ENCODE results near the gene SEC14L2.

SEC14L2 gene

GRCh38 chr22:30430933-30431332, 34.1 kb downstream of the SEC14L2 start:
- Histone ChIP-seq H3K79me1 (ENCODE audit: low read depth, low read length) (peaks cover 1% of the 10 kb centered on the region), H3K9ac (ENCODE audit: low read depth, low read length, poor library complexity) (no peak overlapping the region), H4K91ac (ENCODE audit: low read depth, low read length, poor library complexity) (no peak overlapping the region), H3K23ac (ENCODE audit: low read depth, low read length, poor library complexity) (no peak overlapping the region), H3K27ac (replicated peaks; ENCODE audit: low read length) (no peak overlapping the region), H2AK5ac (ENCODE audit: low read depth, low read length) (no peak overlapping the region), H2BK12ac (ENCODE audit: low read length) (no peak overlapping the region), H2BK120ac (ENCODE audit: low read depth, low read length) (no peak overlapping the region), H3K4ac (ENCODE audit: low read length) (no peak overlapping the region), H3K9me3 (replicated peaks in 1 of 2; ENCODE audit: control insufficient read depth in 2 of 2, insufficient read depth in 1 of 2, low read depth in 1 of 2, low read length in 2 of 2) (peaks cover 0 to 2% of the 10 kb centered on the region in 2 donors), H2BK15ac (ENCODE audit: low read length) (no peak overlapping the region), H2BK5ac (ENCODE audit: low read length) (no peak overlapping the region), H3K4me1 (ENCODE audit: control insufficient read depth in 2 of 2, insufficient read depth in 1 of 2, low read depth in 1 of 2, low read length in 2 of 2) (peaks cover 5 to 7% of the 10 kb centered on the region in 2 donors), H4K8ac (ENCODE audit: low read depth, low read length) (no peak overlapping the region), H2AFZ (ENCODE audit: low read length) (no peak overlapping the region), H3K4me2 (ENCODE audit: insufficient read depth, low read length, poor library complexity, severe bottlenecking) (no peak overlapping the region), H3K36me3 (replicated peaks in 1 of 2; ENCODE audit: control insufficient read depth in 2 of 2, insufficient read depth in 2 of 2, low read length in 2 of 2) (peaks cover 1 to 12% of the 10 kb centered on the region in 2 donors), H3K4me3 (ENCODE audit: low read length in 2 of 2) (no peak overlapping the region), H3K18ac (ENCODE audit: low read length) (no peak overlapping the region), H3K14ac (ENCODE audit: low read length) (no peak overlapping the region), H3K27me3 (ENCODE audit: control insufficient read depth in 3 of 3, insufficient read depth in 3 of 3, low read depth in 1 of 3, low read length in 3 of 3) (no peaks in the 10 kb centered on the region)
- DNase-seq (ENCODE audit: low spot score), result no peak
- no CpG with 5 or more reads among the region's 4 CpGs for WGBS, 2 donors (ENCODE audit: extremely low coverage in 2 of 2, insufficient read length in 2 of 2, insufficient replicate concordance in 1 of 2)

GRCh38 chr22:30432096-30432495, 35.3 kb downstream of the SEC14L2 start:
- no peak for DNase-seq (ENCODE audit: low spot score)
- no peak overlapping the region for H2AFZ ChIP-seq (ENCODE audit: low read length)
- H3K79me1 ChIP-seq (ENCODE audit: low read depth, low read length), result no peaks in the 10 kb centered on the region
- peaks cover 1 to 12% of the 10 kb centered on the region in 2 donors for H3K36me3 ChIP-seq (replicated peaks in 1 of 2; ENCODE audit: control insufficient read depth in 2 of 2, insufficient read depth in 2 of 2, low read length in 2 of 2)
- no peak overlapping the region for H3K23ac ChIP-seq (ENCODE audit: low read depth, low read length, poor library complexity)
- H4K91ac ChIP-seq (ENCODE audit: low read depth, low read length, poor library complexity), result no peak overlapping the region
- no peak overlapping the region for H3K4ac ChIP-seq (ENCODE audit: low read length)
- H3K18ac ChIP-seq (ENCODE audit: low read length), result no peak overlapping the region
- H3K4me3 ChIP-seq (ENCODE audit: low read length in 2 of 2), result no peak overlapping the region
- no peaks in the 10 kb centered on the region for H3K4me1 ChIP-seq (ENCODE audit: control insufficient read depth in 2 of 2, insufficient read depth in 1 of 2, low read depth in 1 of 2, low read length in 2 of 2)
- H2BK15ac ChIP-seq (ENCODE audit: low read length), result no peak overlapping the region
- no peak overlapping the region for H4K8ac ChIP-seq (ENCODE audit: low read depth, low read length)
- WGBS, 2 donors (ENCODE audit: extremely low coverage in 2 of 2, insufficient read length in 2 of 2, insufficient replicate concordance in 1 of 2), result no CpG with 5 or more reads among the region's 4 CpGs
- no peak overlapping the region for H2BK120ac ChIP-seq (ENCODE audit: low read depth, low read length)
- H3K27ac ChIP-seq (replicated peaks; ENCODE audit: low read length), result no peak overlapping the region
- no peak overlapping the region for H2BK12ac ChIP-seq (ENCODE audit: low read length)
- H2BK5ac ChIP-seq (ENCODE audit: low read length), result no peak overlapping the region
- H3K4me2 ChIP-seq (ENCODE audit: insufficient read depth, low read length, poor library complexity, severe bottlenecking), result no peak overlapping the region
- no peak overlapping the region for H3K14ac ChIP-seq (ENCODE audit: low read length)
- no peak overlapping the region for H2AK5ac ChIP-seq (ENCODE audit: low read depth, low read length)
- peaks cover 0 to 2% of the 10 kb centered on the region in 2 donors for H3K9me3 ChIP-seq (replicated peaks in 1 of 2; ENCODE audit: control insufficient read depth in 2 of 2, insufficient read depth in 1 of 2, low read depth in 1 of 2, low read length in 2 of 2)
- no peaks in the 10 kb centered on the region for H3K27me3 ChIP-seq (ENCODE audit: control insufficient read depth in 3 of 3, insufficient read depth in 3 of 3, low read depth in 1 of 3, low read length in 3 of 3)
- peak overlapping the region; percentile 38 for H3K9ac ChIP-seq (ENCODE audit: low read depth, low read length, poor library complexity)

- Histone ChIP-seq H3K4ac (ENCODE audit: low read length) (no peak overlapping the region), H2BK120ac (ENCODE audit: low read depth, low read length) (no peak overlapping the region), H3K4me2 (ENCODE audit: insufficient read depth, low read length, poor library complexity, severe bottlenecking) (no peak overlapping the region), H4K91ac (ENCODE audit: low read depth, low read length, poor library complexity) (no peak overlapping the region), H2BK15ac (ENCODE audit: low read length) (peak overlapping the region; percentile 3), H2AFZ (ENCODE audit: low read length) (no peak overlapping the region), H3K4me3 (ENCODE audit: low read length in 2 of 2) (no peak overlapping the region), H3K36me3 (replicated peaks in 1 of 2; ENCODE audit: control insufficient read depth in 2 of 2, insufficient read depth in 2 of 2, low read length in 2 of 2) (peaks cover 1 to 9% of the 10 kb centered on the region in 2 donors), H3K18ac (ENCODE audit: low read length) (no peak overlapping the region), H3K27ac (replicated peaks; ENCODE audit: low read length) (no peak overlapping the region), H4K8ac (ENCODE audit: low read depth, low read length) (no peak overlapping the region), H3K14ac (ENCODE audit: low read length) (no peak overlapping the region), H2BK5ac (ENCODE audit: low read length) (no peak overlapping the region), H3K27me3 (ENCODE audit: control insufficient read depth in 3 of 3, insufficient read depth in 3 of 3, low read depth in 1 of 3, low read length in 3 of 3) (no peaks in the 10 kb centered on the region), H3K23ac (ENCODE audit: low read depth, low read length, poor library complexity) (no peak overlapping the region), H3K4me1 (ENCODE audit: control insufficient read depth in 2 of 2, insufficient read depth in 1 of 2, low read depth in 1 of 2, low read length in 2 of 2) (no peaks in the 10 kb centered on the region), H3K79me1 (ENCODE audit: low read depth, low read length) (no peaks in the 10 kb centered on the region), H2AK5ac (ENCODE audit: low read depth, low read length) (no peak overlapping the region), H2BK12ac (ENCODE audit: low read length) (no peak overlapping the region), H3K9me3 (replicated peaks in 1 of 2; ENCODE audit: control insufficient read depth in 2 of 2, insufficient read depth in 1 of 2, low read depth in 1 of 2, low read length in 2 of 2) (peaks cover 0 to 2% of the 10 kb centered on the region in 2 donors), H3K9ac (ENCODE audit: low read depth, low read length, poor library complexity) (peak overlapping the region; percentile 7)
- DNase-seq (ENCODE audit: low spot score), result no peak
- no CpG with 5 or more reads among the region's 2 CpGs for WGBS, 2 donors (ENCODE audit: extremely low coverage in 2 of 2, insufficient read length in 2 of 2, insufficient replicate concordance in 1 of 2)
These were observed 35.7 kb downstream of the SEC14L2 start for GRCh38 chr22:30432520-30432919.

GRCh38 chr22:30433227-30433626, 36.4 kb downstream of the SEC14L2 start:
- Histone ChIP-seq H2BK5ac (ENCODE audit: low read length) (no peak overlapping the region), H3K23ac (ENCODE audit: low read depth, low read length, poor library complexity) (no peak overlapping the region), H3K4me2 (ENCODE audit: insufficient read depth, low read length, poor library complexity, severe bottlenecking) (no peak overlapping the region), H2BK120ac (ENCODE audit: low read depth, low read length) (no peak overlapping the region), H3K18ac (ENCODE audit: low read length) (no peak overlapping the region), H3K9me3 (replicated peaks in 1 of 2; ENCODE audit: control insufficient read depth in 2 of 2, insufficient read depth in 1 of 2, low read depth in 1 of 2, low read length in 2 of 2) (peaks cover 0 to 2% of the 10 kb centered on the region in 2 donors), H2AFZ (ENCODE audit: low read length) (no peak overlapping the region), H3K4me1 (ENCODE audit: control insufficient read depth in 2 of 2, insufficient read depth in 1 of 2, low read depth in 1 of 2, low read length in 2 of 2) (no peaks in the 10 kb centered on the region), H2BK15ac (ENCODE audit: low read length) (no peak overlapping the region), H3K4ac (ENCODE audit: low read length) (no peak overlapping the region), H3K27ac (replicated peaks; ENCODE audit: low read length) (no peak overlapping the region), H3K14ac (ENCODE audit: low read length) (no peak overlapping the region), H4K8ac (ENCODE audit: low read depth, low read length) (no peak overlapping the region), H2AK5ac (ENCODE audit: low read depth, low read length) (no peak overlapping the region), H3K36me3 (replicated peaks in 1 of 2; ENCODE audit: control insufficient read depth in 2 of 2, insufficient read depth in 2 of 2, low read length in 2 of 2) (peaks cover 1 to 5% of the 10 kb centered on the region in 2 donors), H3K79me1 (ENCODE audit: low read depth, low read length) (no peaks in the 10 kb centered on the region), H3K4me3 (ENCODE audit: low read length in 2 of 2) (no peak overlapping the region), H3K9ac (ENCODE audit: low read depth, low read length, poor library complexity) (no peak overlapping the region), H3K27me3 (ENCODE audit: control insufficient read depth in 3 of 3, insufficient read depth in 3 of 3, low read depth in 1 of 3, low read length in 3 of 3) (peaks cover 0 to 3% (median 0%) of the 10 kb centered on the region in 3 experiments), H4K91ac (ENCODE audit: low read depth, low read length, poor library complexity) (no peak overlapping the region), H2BK12ac (ENCODE audit: low read length) (no peak overlapping the region)
- no CpG with 5 or more reads among the region's 3 CpGs for WGBS, 2 donors (ENCODE audit: extremely low coverage in 2 of 2, insufficient read length in 2 of 2, insufficient replicate concordance in 1 of 2)
- DNase-seq (ENCODE audit: low spot score), result no peak
